GM23338 (cell line): Measurements from ENCODE around the gene ABCC5. TPM values are rescaled to one million over a fixed set of nuclear protein-coding genes. Genes with fewer than 3 reads are reported as not detected.

Experiments used
- ATAC-seq: fragments of 200-7000 bp; cut with Tn5 transposase; 3 replicates; pipeline ENCODE4 v1.9.1; 2020
- DNase-seq: peaks from one replicate; pipeline ENCODE4 v3.0.0-alpha.2; 2015; ENCODE audit warnings: low spot score
- H2AFZ ChIP-seq: fragments of 200-600 bp; sonication (generic); 2 replicates; pipeline ENCODE4 v1.8.0; 2016; ENCODE audit warnings: antibody characterized with exemption, mild to moderate bottlenecking, moderate library complexity
- H3F3A ChIP-seq: fragments of 200-600 bp; sonication (generic); replicated peaks from 2 replicates; pipeline ENCODE4 v1.8.0; 2017; ENCODE audit warnings: antibody characterized with exemption, mixed run types, low read depth
- H3K27ac ChIP-seq: fragments of 200-600 bp; sonication (generic); 2 replicates; pipeline ENCODE4 v1.6.1; 2016; ENCODE audit warnings: low read depth
- H3K27me3 ChIP-seq: fragments of 200-600 bp; sonication (generic); 2 replicates; pipeline ENCODE4 v1.8.0; 2016; ENCODE audit warnings: mild to moderate bottlenecking, mixed run types, moderate library complexity; ENCODE audit not compliant: insufficient read depth
- H3K36me3 ChIP-seq: fragments of 200-600 bp; sonication (generic); 2 replicates; pipeline ENCODE4 v1.8.0; 2016; ENCODE audit warnings: mild to moderate bottlenecking; ENCODE audit not compliant: insufficient read depth
- H3K4me1 ChIP-seq: fragments of 200-600 bp; sonication (generic); 2 replicates; pipeline ENCODE4 v1.8.0; 2016; ENCODE audit warnings: mild to moderate bottlenecking, moderate library complexity; ENCODE audit not compliant: insufficient read depth
- H3K4me2 ChIP-seq: fragments of 200-600 bp; sonication (generic); 2 replicates; pipeline ENCODE4 v1.7.1; 2017; ENCODE audit warnings: mixed run types
- H3K4me3 ChIP-seq: fragments of 200-600 bp; sonication (generic); 2 replicates; pipeline ENCODE4 v1.6.1; 2016; ENCODE audit warnings: mixed run types
- H3K79me2 ChIP-seq: fragments of 200-600 bp; sonication (generic); replicated peaks from 2 replicates; pipeline ENCODE4 v1.8.0; 2017; ENCODE audit warnings: mild to moderate bottlenecking; ENCODE audit not compliant: insufficient read depth
- H3K9me2 ChIP-seq: fragments of 200-600 bp; sonication (generic); 2 replicates; pipeline ENCODE4 v1.8.0; 2017; ENCODE audit not compliant: insufficient read depth
- H4K20me1 ChIP-seq: fragments of 200-600 bp; sonication (generic); replicated peaks from 2 replicates; pipeline ENCODE4 v1.8.0; 2017; ENCODE audit warnings: mild to moderate bottlenecking; ENCODE audit not compliant: insufficient read depth
- H3K27ac Mint-ChIP-seq: 2 replicates; pipeline ENCODE4 v1.8.0; 2020; ENCODE audit warnings: inconsistent platforms, mild to moderate bottlenecking, moderate library complexity, mixed read lengths
- H3K27me3 Mint-ChIP-seq: 3 replicates; pipeline ENCODE4 v1.8.0; 2022; ENCODE audit warnings: low read depth, mild to moderate bottlenecking, moderate library complexity, mixed read lengths, inconsistent platforms; ENCODE audit not compliant: insufficient read depth, poor library complexity
- H3K36me3 Mint-ChIP-seq: 3 replicates; pipeline ENCODE4 v1.8.0; 2021; ENCODE audit warnings: low read depth, mild to moderate bottlenecking, inconsistent platforms, moderate library complexity, mixed read lengths
- H3K4me1 Mint-ChIP-seq: 3 replicates; pipeline ENCODE4 v1.8.0; 2020; ENCODE audit warnings: mild to moderate bottlenecking, inconsistent platforms, mixed read lengths
- H3K4me3 Mint-ChIP-seq: 3 replicates; pipeline ENCODE4 v1.8.0; 2021; ENCODE audit warnings: moderate library complexity, mild to moderate bottlenecking, inconsistent platforms, mixed read lengths
- H3K9me3 Mint-ChIP-seq: 3 replicates; pipeline ENCODE4 v1.8.0; 2020; ENCODE audit warnings: moderate library complexity, mild to moderate bottlenecking, inconsistent platforms, mixed read lengths
- EZH2 ChIP-seq: fragments of 200-600 bp; sonication (generic); IDR thresholded peaks from one replicate; pipeline ENCODE4 v1.8.0; 2017; ENCODE audit warnings: antibody characterized with exemption, mild to moderate bottlenecking, low read depth; ENCODE audit not compliant: unreplicated experiment
- JUNB ChIP-seq: IDR thresholded peaks from one replicate; pipeline ENCODE4 v1.6.1; 2016; ENCODE audit warnings: antibody characterized with exemption; ENCODE audit not compliant: unreplicated experiment
- NANOG ChIP-seq: IDR thresholded peaks from 2 replicates; pipeline ENCODE4 v1.6.1; 2016; ENCODE audit warnings: antibody characterized with exemption, borderline replicate concordance
- REST ChIP-seq: IDR thresholded peaks from one replicate; pipeline ENCODE4 v1.6.1; 2018; ENCODE audit warnings: antibody characterized with exemption; ENCODE audit not compliant: unreplicated experiment
- ZNF114 ChIP-seq: fragments of 250-450 bp; sonication (Bioruptor Pico); IDR thresholded peaks from 2 replicates; pipeline ENCODE4 v1.5.0; 2020; ENCODE audit warnings: mild to moderate bottlenecking, moderate library complexity
- ZNF331 ChIP-seq: fragments of 250-450 bp; sonication (Bioruptor Pico); IDR thresholded peaks from 2 replicates; pipeline ENCODE4 v1.5.0; 2020; ENCODE audit warnings: low read depth, mild to moderate bottlenecking, moderate library complexity
- ZNF462 ChIP-seq: fragments of 250-450 bp; sonication (Bioruptor Pico); IDR thresholded peaks from 2 replicates; pipeline ENCODE4 v1.5.0; 2020; ENCODE audit warnings: mild to moderate bottlenecking, moderate library complexity
- polyA plus RNA-seq: library from polyadenylated mRNA; unstranded; fragments of >200 nt; fragmentation: Nextera tagmentation; extraction: Ambion mirVana; gene quantifications from 2 replicates; pipeline ENCODE4 v1.2.1, GENCODE V29; 2016
- total RNA-seq: library from RNA; depleted of rRNA; stranded (reverse); fragments of >200 nt; shearing (Covaris generic); gene quantifications from 2 replicates; pipeline ENCODE4 v1.2.3, GENCODE V29; 2014

The ABCC5 gene
- total and polyA plus RNA-seq, 2 experiments from 2014 or later, result 14.0 to 39.9 TPM

GRCh38 chr3:184058029-184058428, 40.3 kb upstream of the ABCC5 start (continued):
- TF ChIP-seq ZNF462 (CRISPR knock-in tag) (no peak), ZNF114 (CRISPR knock-in tag) (no peak), JUNB (no peak), REST (no peak), NANOG (no peak), EZH2 (no peak)

- H4K20me1 ChIP-seq, result no peaks in the 10 kb centered on the region
- ATAC-seq (no peak), DNase-seq (no peak)
- Mint-ChIP-seq H3K9me3 (no peaks in the 10 kb centered on the region; the same call in 2 of the 3 replicates), H3K4me1 (no peaks in the 10 kb centered on the region), H3K36me3 (no peaks in the 10 kb centered on the region), H3K27me3 (peaks cover 7% of the 10 kb centered on the region), H3K4me3 (no peak within 1 kb of the TSS), H3K27ac (no peak within 1 kb of the TSS)
- no peak within 1 kb of the TSS for H3K4me3 ChIP-seq
- no peaks in the 10 kb centered on the region for H3K27me3 ChIP-seq
- no peaks in the 10 kb centered on the region for H3K9me2 ChIP-seq
- H3K27ac ChIP-seq, result no peak within 1 kb of the TSS
- no peak within 1 kb of the TSS for H2AFZ ChIP-seq
- no peaks in the 10 kb centered on the region for H3F3A ChIP-seq
- H3K79me2 ChIP-seq, result no peaks in the 10 kb centered on the region
- no peaks in the 10 kb centered on the region for H3K36me3 ChIP-seq
- H3K4me1 ChIP-seq, result no peaks in the 10 kb centered on the region
- H3K4me2 ChIP-seq, result no peak within 1 kb of the TSS
- TF ChIP-seq REST (no peak), ZNF331 (CRISPR knock-in tag) (no peak), NANOG (no peak)
Measured at GRCh38 chr3:184052767-184053166, 35.1 kb upstream of the ABCC5 start, which contains the start of gene HTR3C. Gene HTR3C (plus strand): TSS chr3:184053047. CDS start chr3:184053081, 34 bp downstream.
